Cardiac fibroblast (primary cell): Measurements from ENCODE around the gene NLRP1.

Experiments used
- DNase-seq, 2 donors: peaks; one replicate each; pipeline versions ENCODE4 v3.0.0 to v3.0.0-alpha.2; 2010; ENCODE audit warnings: low read depth in 2 of 2
- H3K4me3 ChIP-seq, 2 donors: replicated peaks in 1 of 2; 1 replicate in 1 of 2; 2 replicates in 1 of 2; pipeline ENCODE4 v1.5.1; 2011; ENCODE audit warnings: low read depth in 2 of 2, low read length in 2 of 2, mild to moderate bottlenecking in 2 of 2, moderate library complexity in 1 of 2
- CTCF ChIP-seq: IDR thresholded peaks from one replicate; pipeline ENCODE4 v1.5.1; 2011; ENCODE audit warnings: low read depth, mild to moderate bottlenecking, low read length, inconsistent platforms

The NLRP1 gene

GRCh38 chr17:5608399-5609112 lies 24.2 kb upstream of the NLRP1 start:
- no peak for TF ChIP-seq CTCF
- no peak for DNase-seq
- H3K4me3 ChIP-seq, result no peak overlapping the region

DNA sequence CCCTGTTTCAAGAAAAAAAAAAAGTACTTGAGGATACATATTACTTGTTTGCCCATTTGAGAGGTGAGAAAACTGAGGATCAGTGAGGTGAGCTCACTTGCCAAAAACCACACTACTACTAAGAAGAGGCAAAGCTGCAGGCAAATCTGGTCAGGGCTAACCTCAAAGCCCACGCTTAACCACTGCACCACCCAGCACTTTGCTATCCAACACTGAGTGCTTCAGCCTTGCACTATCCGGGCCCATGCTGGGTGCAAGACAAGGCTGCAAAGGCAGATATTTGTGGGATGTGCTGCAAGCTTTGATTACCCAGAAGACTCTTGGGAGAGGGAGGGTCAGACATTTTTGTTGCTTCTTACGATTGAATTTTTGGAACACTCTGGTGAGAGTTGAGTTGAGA lies 23.6 kb upstream of the NLRP1 start:
- DNase-seq, result no peak
- TF ChIP-seq CTCF, result no peak
- no peak overlapping the region for H3K4me3 ChIP-seq

DNA sequence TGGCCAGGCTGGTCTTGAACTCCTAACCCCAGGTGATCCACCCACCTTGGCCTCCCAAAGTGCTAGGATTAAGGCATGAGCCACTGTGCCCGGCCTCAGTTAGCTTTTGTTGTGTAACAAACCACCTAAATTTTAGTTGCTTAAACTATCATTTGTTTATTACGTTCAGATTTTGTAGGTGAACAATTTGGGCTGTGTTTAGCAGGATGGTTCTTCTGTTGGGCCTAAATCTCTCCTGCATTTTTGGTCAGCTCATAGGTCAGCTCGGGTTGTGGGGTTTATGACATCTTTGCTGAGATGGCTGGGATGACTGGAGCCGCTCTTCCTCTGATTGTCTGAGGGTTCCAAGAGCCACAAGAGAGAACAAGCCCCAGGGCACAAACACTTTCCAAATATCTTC lies 21.1 kb upstream of the NLRP1 start:
- no peak overlapping the region for H3K4me3 ChIP-seq
- TF ChIP-seq CTCF, result no peak
- DNase-seq, result no peak

- H3K4me3 ChIP-seq, result no peak overlapping the region
- no peak for TF ChIP-seq CTCF
- DNase-seq, result no peak
Observed at GRCh38 chr17:5600041-5600440, 15.7 kb upstream of the NLRP1 start.

- TF ChIP-seq CTCF, result no peak
- H3K4me3 ChIP-seq, result no peak overlapping the region
- no peak for DNase-seq
Observed at GRCh38 chr17:5598457-5598856, 14.1 kb upstream of the NLRP1 start.

DNA sequence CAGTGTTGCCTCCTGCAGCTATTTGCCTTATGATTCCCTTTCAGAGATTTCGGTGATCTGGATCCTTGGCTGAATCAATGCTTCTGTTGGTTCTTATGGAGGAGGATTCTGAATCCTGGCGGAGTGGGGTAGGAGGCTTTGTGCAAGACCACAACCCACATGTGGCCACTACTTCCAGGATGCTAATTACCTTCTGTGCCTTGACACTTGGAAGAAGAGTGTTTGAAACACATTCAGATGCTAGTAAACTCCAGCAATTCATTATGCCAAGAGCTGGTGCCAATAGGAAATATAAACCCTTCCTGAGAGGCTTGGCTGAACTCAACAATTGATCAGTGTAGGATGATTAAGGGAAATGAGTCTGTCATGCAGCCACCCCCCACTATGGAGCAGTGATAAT lies 12.1 kb upstream of the NLRP1 start:
- no peak for DNase-seq
- no peak for TF ChIP-seq CTCF
- H3K4me3 ChIP-seq, result no peak overlapping the region

- no peak for DNase-seq
- H3K4me3 ChIP-seq, result no peak overlapping the region
- no peak for TF ChIP-seq CTCF
Observed at GRCh38 chr17:5595831-5596230, 11.5 kb upstream of the NLRP1 start.
